Spleen (tissue), 11 donors: ENCODE results near the gene PSMD7. TPM values are rescaled to one million over a fixed set of nuclear protein-coding genes. Genes with fewer than 3 reads are reported as not detected.

Experiments
- DNase-seq: peaks from one replicate; pipeline ENCODE4 v3.0.0-alpha.2; 2020
- H3K27ac ChIP-seq, 8 donors: fragments of 200-600 bp; sonication (generic) in 7 of 8; 1 replicate in 4 of 8; 2 replicates in 4 of 8; pipeline versions ENCODE4 v1.5.0 to v1.8.0; 2016 to 2021; ENCODE audit warnings: inconsistent platforms in 4 of 8, mild to moderate bottlenecking in 4 of 8, moderate library complexity in 1 of 8
- H3K27me3 ChIP-seq, 7 donors: fragments of 200-600 bp; sonication (generic) in 6 of 7; replicated peaks in 1 of 7; 1 replicate in 4 of 7; 2 replicates in 3 of 7; pipeline versions ENCODE4 v1.5.0 to v1.8.0; 2016 to 2021; ENCODE audit warnings: inconsistent platforms in 3 of 7, mild to moderate bottlenecking in 1 of 7
- H3K36me3 ChIP-seq, 6 donors: fragments of 200-600 bp; sonication (generic) in 5 of 6; 1 replicate in 4 of 6; 2 replicates in 2 of 6; pipeline versions ENCODE4 v1.5.0 to v1.8.0; 2016 to 2021; ENCODE audit warnings: inconsistent platforms in 2 of 6
- H3K4me1 ChIP-seq, 6 donors: fragments of 200-600 bp; sonication (generic) in 5 of 6; 1 replicate in 3 of 6; 2 replicates in 3 of 6; pipeline versions ENCODE4 v1.5.0 to v1.8.0; 2016 to 2021; ENCODE audit warnings: inconsistent platforms in 3 of 6
- H3K4me3 ChIP-seq, 8 donors: fragments of 200-600 bp; sonication (generic) in 7 of 8; 1 replicate in 4 of 8; 2 replicates in 4 of 8; pipeline versions ENCODE4 v1.5.0 to v1.8.0; 2016 to 2021; ENCODE audit warnings: inconsistent platforms in 4 of 8, mild to moderate bottlenecking in 4 of 8, moderate library complexity in 2 of 8
- H3K9me3 ChIP-seq, 8 donors: fragments of 200-600 bp; sonication (generic) in 7 of 8; 1 replicate in 4 of 8; 2 replicates in 4 of 8; pipeline versions ENCODE4 v1.5.0 to v1.8.0; 2016 to 2021; ENCODE audit warnings: inconsistent platforms in 4 of 8
- CTCF ChIP-seq, 11 experiments: fragments of 200-600 bp in 7 of 11; fragments of 450-650 bp in 4 of 11; sonication (generic) in 4 of 11; IDR thresholded peaks in 8 of 11; conservative IDR thresholded peaks in 3 of 11; 1 replicate in 7 of 11; 2 replicates in 4 of 11; pipeline versions ENCODE4 v1.4.0 to v1.8.0; 2016 to 2021; ENCODE audit warnings: antibody characterized with exemption in 11 of 11, inconsistent platforms in 4 of 11, mild to moderate bottlenecking in 1 of 11
- POLR2A ChIP-seq, 3 donors: fragments of 450-650 bp; IDR thresholded peaks; one replicate each; pipeline ENCODE4 v1.5.1; 2017; ENCODE audit warnings: antibody characterized with exemption in 3 of 3, mild to moderate bottlenecking in 1 of 3
- POLR2AphosphoS5 ChIP-seq, 3 donors: sonication (generic); formaldehyde crosslinking; IDR thresholded peaks; one replicate each; pipeline ENCODE4 v1.5.1; 2017; ENCODE audit warnings: antibody characterized with exemption in 3 of 3
- WGBS, 5 donors: extraction: QIAGEN DNeasy Blood & Tissue Kit in 3 of 5; methylation state at CpG; one replicate each; pipeline versions ENCODE4 v1.1.5 to v1.1.7; 2013 to 2018; 5-methylcytosine and 5-hydroxymethylcytosine counted together
- intact Hi-C: fragments of 100-400 bp; cut with DNase I; formaldehyde crosslinking; loops from one replicate; pipeline ENCODE4 v1.15.0; 2023; ENCODE audit warnings: low total_unique reads
- polyA plus RNA-seq, 3 donors: library from polyadenylated mRNA; stranded (reverse); fragments of 200-250 nt; gene quantifications; one replicate each; pipeline ENCODE4 v1.2.1, GENCODE V29; 2013
- total RNA-seq, 7 donors: library from RNA; depleted of rRNA in 3 of 7; stranded (reverse); fragments of >200 nt in 3 of 7; fragmentation: NEBNext Ultra II Directional in 4 of 7; extraction: Animal tissue kit (Norgen Biotek cat#: 25700) in 4 of 7; gene quantifications; one replicate each; pipeline versions ENCODE4 v1.1.0 to v1.2.1, GENCODE V29; 2016 to 2021
- donor health status: healthy with polysubstance abuse.
- donor health status: DM: no; HTN: no; CAD: no; lungs with moderate emphysema.
- donor health status: DM: no; HTN: no; CAD: no.
- donor health status: Bipolar disorder and iron deficiency.
- donor health status: healthy.
- donor health status: DM: no; HTN: no; CAD: no.
- donor health status: DM: yes; HTN: yes; CAD: no.

PSMD7 gene
- total and polyA plus RNA-seq, 10 donors, result 40.5 to 61.1 (median 48.9) TPM

- no peak overlapping the region for H3K27ac ChIP-seq
- TF ChIP-seq CTCF (IDR thresholded peaks at IDR 0.05 in 8 of 11, conservative IDR thresholded peaks at IDR 0.05 in 3 of 11) (no peak), POLR2A (IDR thresholded peaks at IDR 0.05) (no peak), POLR2AphosphoS5 (IDR thresholded peaks at IDR 0.05) (no peak)
- H3K4me3 ChIP-seq, result no peak overlapping the region
- intact Hi-C loops, result no loop called here
- H3K9me3 ChIP-seq, result peaks cover 0 to 9% (median 5%) of the 10 kb centered on the region in 8 donors
- H3K27me3 ChIP-seq, result no peaks in the 10 kb centered on the region
- 50 to 75% (median 72%) methylated on average over 1 of the region's 1 CpG for WGBS, 5 donors
- no peak for DNase-seq
- H3K36me3 ChIP-seq, result no peaks in the 10 kb centered on the region
- H3K4me1 ChIP-seq, result no peaks in the 10 kb centered on the region
Measured at GRCh38 chr16:74281300-74281699, 15.3 kb upstream of the PSMD7 start.

- intact Hi-C loops, result no loop called here
- peaks cover 0 to 9% (median 5%) of the 10 kb centered on the region in 8 donors for H3K9me3 ChIP-seq
- TF ChIP-seq POLR2A (IDR thresholded peaks at IDR 0.05), result no peak
- TF ChIP-seq CTCF (IDR thresholded peaks at IDR 0.05 in 8 of 11, conservative IDR thresholded peaks at IDR 0.05 in 3 of 11), result no peak
- TF ChIP-seq POLR2AphosphoS5 (IDR thresholded peaks at IDR 0.05), result no peak
- 85 to 91% (median 88%) methylated on average over 4 of the region's 4 CpGs for WGBS, 5 donors
- no peaks in the 10 kb centered on the region for H3K4me1 ChIP-seq
- H3K27me3 ChIP-seq, result no peaks in the 10 kb centered on the region
- no peaks in the 10 kb centered on the region for H3K36me3 ChIP-seq
- no peak overlapping the region for H3K4me3 ChIP-seq
- no peak overlapping the region for H3K27ac ChIP-seq
- no peak for DNase-seq
Measured at GRCh38 chr16:74283716-74284115, 12.9 kb upstream of the PSMD7 start.

- H3K4me3 ChIP-seq, result no peak overlapping the region
- H3K36me3 ChIP-seq, result no peaks in the 10 kb centered on the region
- intact Hi-C loops, result no loop called here
- H3K9me3 ChIP-seq, result peaks cover 0 to 12% (median 10%) of the 10 kb centered on the region in 8 donors
- H3K4me1 ChIP-seq, result no peaks in the 10 kb centered on the region
- H3K27me3 ChIP-seq, result no peaks in the 10 kb centered on the region
- no peak overlapping the region for H3K27ac ChIP-seq
- no peak for TF ChIP-seq POLR2A (IDR thresholded peaks at IDR 0.05)
- no peak for TF ChIP-seq POLR2AphosphoS5 (IDR thresholded peaks at IDR 0.05)
- no peak for TF ChIP-seq CTCF (IDR thresholded peaks at IDR 0.05 in 8 of 11, conservative IDR thresholded peaks at IDR 0.05 in 3 of 11)
- WGBS, 5 donors, result 82 to 98% (median 92%) methylated on average over 7 of the region's 7 CpGs
- no peak for DNase-seq
Measured at GRCh38 chr16:74288065-74288464, 8.5 kb upstream of the PSMD7 start.

- TF ChIP-seq POLR2AphosphoS5 (IDR thresholded peaks at IDR 0.05), result no peak
- TF ChIP-seq POLR2A (IDR thresholded peaks at IDR 0.05), result no peak
- no peak for TF ChIP-seq CTCF (IDR thresholded peaks at IDR 0.05 in 8 of 11, conservative IDR thresholded peaks at IDR 0.05 in 3 of 11)
- no peaks in the 10 kb centered on the region for H3K27me3 ChIP-seq
- no peak for DNase-seq
- no peak overlapping the region for H3K27ac ChIP-seq
- H3K36me3 ChIP-seq, result no peaks in the 10 kb centered on the region
- H3K9me3 ChIP-seq, result peaks cover 0 to 12% (median 10%) of the 10 kb centered on the region in 8 donors
- no peak overlapping the region for H3K4me3 ChIP-seq
- peaks cover 2 to 10% (median 5%) of the 10 kb centered on the region in 6 donors for H3K4me1 ChIP-seq
- intact Hi-C loops, result no loop called here
Measured at GRCh38 chr16:74290356-74290755, 6.3 kb upstream of the PSMD7 start.
